Measurements from ENCODE around the gene PIH1D1.

The PIH1D1 gene

DNA sequence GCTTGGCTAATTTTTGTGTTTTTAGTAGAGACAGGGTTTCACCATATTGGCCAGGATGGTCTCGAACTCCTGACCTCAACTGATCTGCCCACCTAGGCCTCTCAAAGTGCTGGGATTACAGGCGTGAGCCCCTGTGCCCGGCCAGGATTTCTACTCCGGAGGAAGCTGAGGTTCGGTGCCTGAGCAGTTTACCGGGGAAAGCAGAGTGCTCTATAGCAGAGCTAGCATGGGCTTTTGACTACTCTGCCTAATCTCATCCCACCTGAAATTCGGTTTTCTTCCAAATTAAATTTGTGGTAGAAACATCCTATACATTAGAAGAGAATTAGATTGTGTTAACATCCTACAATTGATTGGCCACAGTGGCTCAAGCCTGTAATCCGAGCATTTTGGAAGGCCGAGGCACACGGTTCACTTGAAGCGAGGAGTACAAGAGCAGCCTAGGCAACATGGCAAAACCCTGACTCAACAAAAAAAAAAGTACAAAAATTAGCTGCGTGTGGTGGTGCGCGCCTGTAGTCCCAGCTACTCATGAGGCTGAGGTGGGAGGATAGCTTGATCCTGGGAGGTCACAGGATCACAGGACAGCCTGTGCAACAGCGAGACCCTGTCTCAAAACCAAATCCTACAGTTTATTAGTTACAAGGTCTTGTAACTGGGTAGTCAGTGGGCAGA, 37.4 kb upstream of the PIH1D1 start:
- TF ChIP-seq, protein P1, sequence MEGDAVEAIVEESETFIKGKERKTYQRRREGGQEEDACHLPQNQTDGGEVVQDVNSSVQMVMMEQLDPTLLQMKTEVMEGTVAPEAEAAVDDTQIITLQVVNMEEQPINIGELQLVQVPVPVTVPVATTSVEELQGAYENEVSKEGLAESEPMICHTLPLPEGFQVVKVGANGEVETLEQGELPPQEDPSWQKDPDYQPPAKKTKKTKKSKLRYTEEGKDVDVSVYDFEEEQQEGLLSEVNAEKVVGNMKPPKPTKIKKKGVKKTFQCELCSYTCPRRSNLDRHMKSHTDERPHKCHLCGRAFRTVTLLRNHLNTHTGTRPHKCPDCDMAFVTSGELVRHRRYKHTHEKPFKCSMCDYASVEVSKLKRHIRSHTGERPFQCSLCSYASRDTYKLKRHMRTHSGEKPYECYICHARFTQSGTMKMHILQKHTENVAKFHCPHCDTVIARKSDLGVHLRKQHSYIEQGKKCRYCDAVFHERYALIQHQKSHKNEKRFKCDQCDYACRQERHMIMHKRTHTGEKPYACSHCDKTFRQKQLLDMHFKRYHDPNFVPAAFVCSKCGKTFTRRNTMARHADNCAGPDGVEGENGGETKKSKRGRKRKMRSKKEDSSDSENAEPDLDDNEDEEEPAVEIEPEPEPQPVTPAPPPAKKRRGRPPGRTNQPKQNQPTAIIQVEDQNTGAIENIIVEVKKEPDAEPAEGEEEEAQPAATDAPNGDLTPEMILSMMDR (IDR thresholded peaks at IDR 0.05; ENCODE audit: insufficient read depth, low read depth, low read length, missing control alignments) = no peak
- DNase-seq (ENCODE audit: low read depth) = peak; percentile 19

DNA sequence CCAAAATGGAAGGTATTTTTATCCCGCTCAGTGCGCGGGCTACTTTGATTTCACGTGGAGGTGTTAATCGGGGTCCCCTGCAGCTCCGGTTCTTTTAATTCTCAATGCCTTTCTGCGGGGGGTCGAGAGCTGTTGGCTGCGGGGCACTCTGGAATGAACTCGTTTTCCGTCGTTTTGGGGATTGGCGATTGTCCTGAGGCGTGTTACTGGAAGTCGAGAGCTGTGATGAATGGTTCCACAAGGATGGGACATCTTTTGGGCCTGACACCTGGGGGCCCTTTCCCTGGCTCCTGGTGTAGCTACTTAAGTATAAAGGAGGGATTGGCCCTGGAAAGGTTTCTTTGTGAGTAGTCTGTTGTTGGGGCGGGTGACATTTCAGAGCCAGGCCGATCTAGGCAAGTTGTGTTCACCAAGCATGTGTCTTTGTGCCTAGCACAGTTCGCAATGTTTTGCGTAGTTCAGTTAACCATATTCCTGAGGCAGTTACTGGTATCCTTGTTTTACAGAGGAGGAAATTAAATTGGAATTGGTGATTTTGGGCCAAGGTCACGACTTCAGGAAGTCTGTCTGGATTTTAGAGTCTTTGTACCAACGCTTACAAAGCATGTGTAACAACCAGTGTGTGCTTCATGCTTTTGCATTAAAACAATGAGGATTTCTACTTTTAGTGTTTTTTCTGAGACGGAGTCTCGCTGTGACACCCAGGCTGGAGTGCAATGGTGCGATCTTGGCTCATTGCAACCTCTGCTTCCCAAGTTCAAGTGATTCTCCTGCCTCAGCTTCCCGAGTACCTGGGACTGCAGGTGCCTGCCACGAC, 36.6 kb upstream of the PIH1D1 start:
- DNase-seq (ENCODE audit: low read depth) = peak; percentile 41
- TF ChIP-seq, protein P1 (IDR thresholded peaks at IDR 0.05; ENCODE audit: insufficient read depth, low read depth, low read length, missing control alignments) = no peak
- peak overlapping the region; percentile 73 for H3K4me3 ChIP-seq (ENCODE audit: low read depth, low read length)

More for the DNA sequence above, 37.4 kb upstream of the PIH1D1 start:
- peak overlapping the region; percentile 73 for H3K4me3 ChIP-seq (ENCODE audit: low read depth, low read length)

DNA sequence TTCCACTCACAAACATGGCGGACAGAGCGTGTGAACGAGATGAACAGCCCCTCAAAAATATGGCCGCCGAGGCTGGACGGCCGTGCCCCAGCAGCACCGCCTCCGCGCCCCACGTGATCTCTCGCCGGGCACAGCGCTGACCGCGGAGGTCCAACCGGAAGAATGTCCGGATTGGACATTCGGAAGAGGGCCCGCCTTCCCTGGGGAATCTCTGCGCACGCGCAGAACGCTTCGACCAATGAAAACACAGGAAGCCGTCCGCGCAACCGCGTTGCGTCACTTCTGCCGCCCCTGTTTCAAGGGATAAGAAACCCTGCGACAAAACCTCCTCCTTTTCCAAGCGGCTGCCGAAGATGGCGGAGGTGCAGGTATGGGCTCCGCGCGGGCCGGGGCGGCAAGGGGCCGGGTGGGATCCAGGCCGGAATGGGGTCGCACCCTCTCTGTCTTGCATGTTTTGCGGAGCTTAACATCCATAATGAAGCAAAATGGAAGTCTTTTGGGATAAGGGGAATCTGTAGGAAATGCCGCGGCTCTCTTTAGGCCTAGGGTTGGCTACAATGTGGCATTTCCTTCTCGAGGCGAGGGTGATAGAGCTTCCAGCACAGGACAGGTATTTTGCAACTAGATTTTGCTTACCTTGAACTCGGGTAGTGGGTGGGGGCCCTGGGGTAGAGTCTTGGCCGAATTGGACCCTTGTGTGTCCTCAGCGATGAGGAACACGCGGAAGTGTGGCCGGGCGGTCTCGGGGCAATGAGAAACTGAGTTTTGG, 35.8 kb upstream of the PIH1D1 start, which contains the start of gene RPL13A:
Gene RPL13A (plus strand): TSS at position 332 of the 769 bp plus-strand sequence. CDS start 22 bp downstream, at position 354.
- peak within 1 kb of the TSS; percentile 73 for H3K4me3 ChIP-seq (ENCODE audit: low read depth, low read length)
- peak; percentile 100 for DNase-seq (ENCODE audit: low read depth)
- TF ChIP-seq, protein P1 (IDR thresholded peaks at IDR 0.05; ENCODE audit: insufficient read depth, low read depth, low read length, missing control alignments) = no peak

DNA sequence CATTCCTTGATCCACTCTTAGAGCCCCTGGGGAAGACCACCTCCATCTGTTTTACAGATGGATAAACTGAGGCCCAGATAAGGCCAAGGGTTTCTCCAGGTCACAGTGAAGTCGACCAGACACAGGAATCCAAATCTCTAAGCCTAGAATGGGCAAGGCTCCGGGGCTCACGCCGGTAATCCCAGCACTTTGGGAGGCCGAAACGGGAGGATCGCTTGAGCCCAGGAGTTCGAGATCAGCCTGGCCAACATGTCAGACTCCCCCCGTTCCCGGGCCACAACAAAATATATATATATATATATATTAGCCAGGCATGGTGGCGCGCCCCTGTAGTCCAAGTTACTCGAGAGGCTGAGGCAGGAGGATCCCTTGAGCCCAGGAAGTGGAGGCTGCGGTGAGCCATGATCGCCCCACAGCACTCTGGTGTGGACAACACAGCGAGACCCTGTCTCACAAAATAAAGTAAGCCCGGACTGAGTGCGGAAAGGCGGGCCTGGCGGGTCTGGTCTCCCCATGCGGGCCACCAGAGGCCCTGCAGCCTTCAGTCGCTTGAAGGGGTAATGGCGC, 35.2 kb upstream of the PIH1D1 start:
- DNase-seq (ENCODE audit: low read depth) = no peak
- TF ChIP-seq, protein P1 (IDR thresholded peaks at IDR 0.05; ENCODE audit: insufficient read depth, low read depth, low read length, missing control alignments) = no peak
- H3K4me3 ChIP-seq (ENCODE audit: low read depth, low read length) = peak overlapping the region; percentile 43

DNA sequence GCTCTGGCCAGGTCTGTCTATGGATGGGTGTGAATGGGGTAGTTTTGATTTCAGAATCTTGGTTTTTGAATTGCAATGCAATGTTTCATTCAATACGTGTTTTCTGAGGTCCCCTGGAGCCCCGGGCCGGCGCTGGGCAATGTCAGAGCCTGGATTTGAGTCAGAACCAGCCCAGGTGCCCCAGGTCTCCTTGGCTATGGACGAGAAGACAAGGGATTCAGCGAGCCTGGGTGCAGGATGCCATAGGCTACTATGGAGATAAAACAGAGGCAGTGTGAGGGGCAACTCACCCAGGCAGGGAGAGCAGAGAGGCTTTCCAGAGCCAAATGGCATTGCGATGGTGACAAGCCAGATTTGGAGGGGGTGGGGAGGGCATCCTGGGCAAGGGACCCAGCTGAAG, 34.6 kb upstream of the PIH1D1 start:
- TF ChIP-seq, protein P1 (IDR thresholded peaks at IDR 0.05; ENCODE audit: insufficient read depth, low read depth, low read length, missing control alignments) = no peak
- no peak overlapping the region for H3K4me3 ChIP-seq (ENCODE audit: low read depth, low read length)
- DNase-seq (ENCODE audit: low read depth) = peak; percentile 5

DNA sequence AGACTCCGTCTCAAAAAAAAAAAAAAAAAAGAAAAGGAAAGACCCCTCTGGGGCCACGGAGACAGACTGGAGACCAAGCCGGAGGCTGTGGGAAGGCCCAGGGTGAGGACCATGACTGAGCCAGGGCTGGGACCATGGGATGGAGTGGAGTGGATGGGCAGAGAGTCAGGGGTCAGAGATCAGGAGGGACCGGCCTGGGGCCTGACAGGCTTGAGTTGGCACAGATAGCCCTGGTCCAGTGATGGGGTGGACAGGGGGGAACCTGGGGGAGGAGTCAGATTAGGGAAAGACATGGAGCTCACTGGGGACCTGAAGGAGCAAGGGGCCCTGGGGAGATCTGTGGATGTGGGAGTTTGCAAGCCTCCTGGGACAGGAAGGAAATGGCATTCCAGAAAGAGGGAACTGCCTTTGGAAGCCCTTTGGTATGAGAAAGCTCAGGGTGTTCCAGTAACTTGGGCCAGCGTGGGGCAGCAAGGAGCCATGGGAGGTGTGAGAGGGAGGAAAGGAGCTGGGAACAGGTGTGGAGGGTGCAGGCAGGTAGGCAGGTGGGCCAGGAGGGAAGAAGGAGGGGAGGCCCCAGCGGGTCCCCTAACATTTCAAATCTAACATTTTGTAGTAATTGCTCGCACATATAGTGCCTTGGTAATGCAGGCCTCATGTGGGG, 29.5 kb upstream of the PIH1D1 start:
- TF ChIP-seq, protein P1 (IDR thresholded peaks at IDR 0.05; ENCODE audit: insufficient read depth, low read depth, low read length, missing control alignments) = no peak
- no peak for DNase-seq (ENCODE audit: low read depth)
- H3K4me3 ChIP-seq (ENCODE audit: low read depth, low read length) = no peak overlapping the region

Measured in GM12865 (cell line).